Spleen (tissue), 11 donors: ENCODE measurements around the gene DPYSL5. TPM values are rescaled to one million over a fixed set of nuclear protein-coding genes. Genes with fewer than 3 reads are reported as not detected.

ENCODE experiments used
- DNase-seq: peaks from one replicate; pipeline ENCODE4 v3.0.0-alpha.2; 2020
- H3K27ac ChIP-seq, 8 donors: fragments of 200-600 bp; sonication (generic) in 7 of 8; 1 replicate in 4 of 8; 2 replicates in 4 of 8; pipeline versions ENCODE4 v1.5.0 to v1.8.0; 2016 to 2021; ENCODE audit warnings: inconsistent platforms in 4 of 8, mild to moderate bottlenecking in 4 of 8, moderate library complexity in 1 of 8
- H3K27me3 ChIP-seq, 7 donors: fragments of 200-600 bp; sonication (generic) in 6 of 7; replicated peaks in 1 of 7; 1 replicate in 4 of 7; 2 replicates in 3 of 7; pipeline versions ENCODE4 v1.5.0 to v1.8.0; 2016 to 2021; ENCODE audit warnings: inconsistent platforms in 3 of 7, mild to moderate bottlenecking in 1 of 7
- H3K36me3 ChIP-seq, 6 donors: fragments of 200-600 bp; sonication (generic) in 5 of 6; 1 replicate in 4 of 6; 2 replicates in 2 of 6; pipeline versions ENCODE4 v1.5.0 to v1.8.0; 2016 to 2021; ENCODE audit warnings: inconsistent platforms in 2 of 6
- H3K4me1 ChIP-seq, 6 donors: fragments of 200-600 bp; sonication (generic) in 5 of 6; 1 replicate in 3 of 6; 2 replicates in 3 of 6; pipeline versions ENCODE4 v1.5.0 to v1.8.0; 2016 to 2021; ENCODE audit warnings: inconsistent platforms in 3 of 6
- H3K4me3 ChIP-seq, 8 donors: fragments of 200-600 bp; sonication (generic) in 7 of 8; 1 replicate in 4 of 8; 2 replicates in 4 of 8; pipeline versions ENCODE4 v1.5.0 to v1.8.0; 2016 to 2021; ENCODE audit warnings: inconsistent platforms in 4 of 8, mild to moderate bottlenecking in 4 of 8, moderate library complexity in 2 of 8
- H3K9me3 ChIP-seq, 8 donors: fragments of 200-600 bp; sonication (generic) in 7 of 8; 1 replicate in 4 of 8; 2 replicates in 4 of 8; pipeline versions ENCODE4 v1.5.0 to v1.8.0; 2016 to 2021; ENCODE audit warnings: inconsistent platforms in 4 of 8
- CTCF ChIP-seq, 11 experiments: fragments of 200-600 bp in 7 of 11; fragments of 450-650 bp in 4 of 11; sonication (generic) in 4 of 11; IDR thresholded peaks in 8 of 11; conservative IDR thresholded peaks in 3 of 11; 1 replicate in 7 of 11; 2 replicates in 4 of 11; pipeline versions ENCODE4 v1.4.0 to v1.8.0; 2016 to 2021; ENCODE audit warnings: antibody characterized with exemption in 11 of 11, inconsistent platforms in 4 of 11, mild to moderate bottlenecking in 1 of 11
- POLR2A ChIP-seq, 3 donors: fragments of 450-650 bp; IDR thresholded peaks; one replicate each; pipeline ENCODE4 v1.5.1; 2017; ENCODE audit warnings: antibody characterized with exemption in 3 of 3, mild to moderate bottlenecking in 1 of 3
- POLR2AphosphoS5 ChIP-seq, 3 donors: sonication (generic); formaldehyde crosslinking; IDR thresholded peaks; one replicate each; pipeline ENCODE4 v1.5.1; 2017; ENCODE audit warnings: antibody characterized with exemption in 3 of 3
- WGBS, 5 donors: extraction: QIAGEN DNeasy Blood & Tissue Kit in 3 of 5; methylation state at CpG; one replicate each; pipeline versions ENCODE4 v1.1.5 to v1.1.7; 2013 to 2018; 5-methylcytosine and 5-hydroxymethylcytosine counted together
- intact Hi-C: fragments of 100-400 bp; cut with DNase I; formaldehyde crosslinking; loops from one replicate; pipeline ENCODE4 v1.15.0; 2023; ENCODE audit warnings: low total_unique reads
- polyA plus RNA-seq, 3 donors: library from polyadenylated mRNA; stranded (reverse); fragments of 200-250 nt; gene quantifications; one replicate each; pipeline ENCODE4 v1.2.1, GENCODE V29; 2013
- total RNA-seq, 7 donors: library from RNA; depleted of rRNA in 3 of 7; stranded (reverse); fragments of >200 nt in 3 of 7; fragmentation: NEBNext Ultra II Directional in 4 of 7; extraction: Animal tissue kit (Norgen Biotek cat#: 25700) in 4 of 7; gene quantifications; one replicate each; pipeline versions ENCODE4 v1.1.0 to v1.2.1, GENCODE V29; 2016 to 2021
- donor health status: healthy with polysubstance abuse.
- donor health status: DM: no; HTN: no; CAD: no; lungs with moderate emphysema.
- donor health status: DM: no; HTN: no; CAD: no.
- donor health status: Bipolar disorder and iron deficiency.
- donor health status: healthy.
- donor health status: DM: no; HTN: no; CAD: no.
- donor health status: DM: yes; HTN: yes; CAD: no.

Gene DPYSL5
- total and polyA plus RNA-seq, 10 donors: 0.02 to 0.07 (median 0.02) TPM; not detected in 7

GRCh38 chr2:26950246-26950645 lies 102.3 kb downstream of the DPYSL5 start:
- DNase-seq: no peak
- Histone ChIP-seq H3K36me3 (no peaks in the 10 kb centered on the region), H3K9me3 (no peaks in the 10 kb centered on the region), H3K27me3 (peaks cover 0 to 57% (median 4%) of the 10 kb centered on the region in 7 donors), H3K4me1 (peaks cover 0 to 14% (median 5%) of the 10 kb centered on the region in 6 donors), H3K4me3 (no peak overlapping the region), H3K27ac (no peak overlapping the region)
- no peak for TF ChIP-seq CTCF (IDR thresholded peaks at IDR 0.05 in 8 of 11, conservative IDR thresholded peaks at IDR 0.05 in 3 of 11)
- TF ChIP-seq POLR2AphosphoS5 (IDR thresholded peaks at IDR 0.05): no peak
- no peak for TF ChIP-seq POLR2A (IDR thresholded peaks at IDR 0.05)
- intact Hi-C loops: no loop called here
- 81 to 89% (median 85%) methylated on average over 5 of the region's 5 CpGs for WGBS, 5 donors

GRCh38 chr2:26951236-26951635 lies 103.3 kb downstream of the DPYSL5 start:
- no peak for DNase-seq
- Histone ChIP-seq H3K9me3 (no peaks in the 10 kb centered on the region), H3K4me1 (peaks cover 0 to 14% (median 5%) of the 10 kb centered on the region in 6 donors), H3K36me3 (no peaks in the 10 kb centered on the region), H3K27me3 (peaks cover 0 to 57% (median 4%) of the 10 kb centered on the region in 7 donors), H3K27ac (no peak overlapping the region), H3K4me3 (no peak overlapping the region)
- WGBS, 5 donors: 80 to 91% (median 85%) methylated on average over 3 of the region's 3 CpGs
- no peak for TF ChIP-seq POLR2A (IDR thresholded peaks at IDR 0.05)
- no peak for TF ChIP-seq POLR2AphosphoS5 (IDR thresholded peaks at IDR 0.05)
- TF ChIP-seq CTCF (IDR thresholded peaks at IDR 0.05 in 8 of 11, conservative IDR thresholded peaks at IDR 0.05 in 3 of 11): no peak
- intact Hi-C loops: no loop called here

- no peaks in the 10 kb centered on the region for H3K9me3 ChIP-seq
- no peak overlapping the region for H3K27ac ChIP-seq
- peaks cover 0 to 4% (median 0%) of the 10 kb centered on the region in 6 donors for H3K4me1 ChIP-seq
- intact Hi-C loops: no loop called here
- TF ChIP-seq POLR2AphosphoS5 (IDR thresholded peaks at IDR 0.05) (no peak), POLR2A (IDR thresholded peaks at IDR 0.05) (no peak)
- H3K36me3 ChIP-seq: no peaks in the 10 kb centered on the region
- H3K27me3 ChIP-seq: peaks cover 0 to 54% (median 4%) of the 10 kb centered on the region in 7 donors
- H3K4me3 ChIP-seq: no peak overlapping the region
- no peak for DNase-seq
- 66 to 87% (median 81%) methylated on average over 4 of the region's 4 CpGs for WGBS, 5 donors
These were observed 104.4 kb downstream of the DPYSL5 start for GRCh38 chr2:26952374-26952773.

- peaks cover 0 to 59% (median 4%) of the 10 kb centered on the region in 7 donors for H3K27me3 ChIP-seq
- intact Hi-C loops: no loop called here
- DNase-seq: no peak
- no peaks in the 10 kb centered on the region for H3K36me3 ChIP-seq
- no peak overlapping the region for H3K27ac ChIP-seq
- WGBS, 5 donors: 90 to 96% (median 94%) methylated on average over 4 of the region's 4 CpGs
- no peak overlapping the region for H3K4me3 ChIP-seq
- no peaks in the 10 kb centered on the region for H3K9me3 ChIP-seq
- TF ChIP-seq CTCF (IDR thresholded peaks at IDR 0.05 in 8 of 11, conservative IDR thresholded peaks at IDR 0.05 in 3 of 11) (no peak), POLR2A (IDR thresholded peaks at IDR 0.05) (no peak), POLR2AphosphoS5 (IDR thresholded peaks at IDR 0.05) (no peak)
- peaks cover 0 to 1% (median 0%) of the 10 kb centered on the region in 6 donors for H3K4me1 ChIP-seq
These were observed 106.2 kb downstream of the DPYSL5 start for GRCh38 chr2:26954135-26954534.
